Stimulated activated naive CD8-positive, alpha-beta T cell treated with anti-CD3 and anti-CD28 coated beads, Interleukin-15, Interleukin-2, amounts not matched to agents 100 ng/mL and 50 ng/mL, for 24 hours (primary cell): Measurements from ENCODE around the gene RPRD1A.
"Not testable (repeated sequence)": the region's sequence is repeated elsewhere in the genome, so short reads cannot be mapped to it uniquely, and the experiment has no call there.

ENCODE experiments used
- H3K27ac Mint-ChIP-seq: one replicate; pipeline ENCODE4 v1.8.0; 2021; ENCODE audit warnings: mild to moderate bottlenecking, mixed read lengths
- H3K27me3 Mint-ChIP-seq: one replicate; pipeline ENCODE4 v1.8.0; 2021; ENCODE audit warnings: mixed read lengths
- H3K36me3 Mint-ChIP-seq: one replicate; pipeline ENCODE4 v1.8.0; 2021; ENCODE audit warnings: low read depth, mixed read lengths
- H3K4me1 Mint-ChIP-seq: one replicate; pipeline ENCODE4 v1.8.0; 2021; ENCODE audit warnings: low read depth, mixed read lengths
- H3K4me3 Mint-ChIP-seq: one replicate; pipeline ENCODE4 v1.8.0; 2021; ENCODE audit warnings: mild to moderate bottlenecking, mixed read lengths
- H3K9me3 Mint-ChIP-seq: one replicate; pipeline ENCODE4 v1.8.0; 2021; ENCODE audit warnings: mixed read lengths

The RPRD1A gene

GRCh38 chr18:36067055-36067957 is at the start of gene RPRD1A:
Gene RPRD1A (minus strand): TSS chr18:36067559. CDS start chr18:36067404, 155 bp downstream.
- peaks cover 4% of the 10 kb centered on the region for H3K27me3 Mint-ChIP-seq
- peak within 1 kb of the TSS; percentile 91 for H3K4me3 Mint-ChIP-seq
- peak within 1 kb of the TSS; percentile 86 for H3K27ac Mint-ChIP-seq
- H3K36me3 Mint-ChIP-seq: peaks cover 11% of the 10 kb centered on the region
- no peaks in the 10 kb centered on the region for H3K9me3 Mint-ChIP-seq
- peaks cover 36% of the 10 kb centered on the region for H3K4me1 Mint-ChIP-seq

- not testable (repeated sequence) for H3K27me3 Mint-ChIP-seq, H3K9me3 Mint-ChIP-seq, H3K27ac Mint-ChIP-seq, H3K4me3 Mint-ChIP-seq, H3K4me1 Mint-ChIP-seq
- peaks cover 62% of the 10 kb centered on the region for H3K36me3 Mint-ChIP-seq
These were observed 49.4 kb upstream of the RPRD1A start for GRCh38 chr18:36116771-36117170.

GRCh38 chr18:36114738-36115137 is 47.4 kb upstream of the RPRD1A start:
- no peaks in the 10 kb centered on the region for H3K4me1 Mint-ChIP-seq
- H3K27me3 Mint-ChIP-seq: no peaks in the 10 kb centered on the region
- H3K36me3 Mint-ChIP-seq: peaks cover 59% of the 10 kb centered on the region
- H3K27ac Mint-ChIP-seq: no peak overlapping the region
- H3K4me3 Mint-ChIP-seq: no peak overlapping the region
- no peaks in the 10 kb centered on the region for H3K9me3 Mint-ChIP-seq

GRCh38 chr18:36114251-36114650 is 46.9 kb upstream of the RPRD1A start:
- H3K36me3 Mint-ChIP-seq: peaks cover 63% of the 10 kb centered on the region
- no peak overlapping the region for H3K27ac Mint-ChIP-seq

GRCh38 chr18:36112302-36112701 is 44.9 kb upstream of the RPRD1A start:
- Mint-ChIP-seq H3K4me3 (no peak overlapping the region), H3K27ac (no peak overlapping the region)

More at GRCh38 chr18:36114251-36114650, 46.9 kb upstream of the RPRD1A start:
- Mint-ChIP-seq H3K9me3 (no peaks in the 10 kb centered on the region), H3K27me3 (no peaks in the 10 kb centered on the region), H3K4me3 (no peak overlapping the region), H3K4me1 (no peaks in the 10 kb centered on the region)

GRCh38 chr18:36109737-36110136 is 42.4 kb upstream of the RPRD1A start:
- Mint-ChIP-seq H3K4me3 (no peak overlapping the region), H3K27me3 (no peaks in the 10 kb centered on the region), H3K36me3 (peaks cover 46% of the 10 kb centered on the region), H3K27ac (no peak overlapping the region), H3K4me1 (no peaks in the 10 kb centered on the region), H3K9me3 (no peaks in the 10 kb centered on the region)

More at GRCh38 chr18:36112302-36112701, 44.9 kb upstream of the RPRD1A start:
- no peaks in the 10 kb centered on the region for H3K9me3 Mint-ChIP-seq
- peaks cover 59% of the 10 kb centered on the region for H3K36me3 Mint-ChIP-seq
- no peaks in the 10 kb centered on the region for H3K27me3 Mint-ChIP-seq
- no peaks in the 10 kb centered on the region for H3K4me1 Mint-ChIP-seq

- no peak overlapping the region for H3K27ac Mint-ChIP-seq
- H3K36me3 Mint-ChIP-seq: peaks cover 37% of the 10 kb centered on the region
- no peaks in the 10 kb centered on the region for H3K27me3 Mint-ChIP-seq
- no peaks in the 10 kb centered on the region for H3K4me1 Mint-ChIP-seq
- no peak overlapping the region for H3K4me3 Mint-ChIP-seq
- no peaks in the 10 kb centered on the region for H3K9me3 Mint-ChIP-seq
These were observed 41.2 kb upstream of the RPRD1A start for GRCh38 chr18:36108601-36109000.

- Mint-ChIP-seq H3K9me3 (no peaks in the 10 kb centered on the region), H3K4me3 (no peak overlapping the region), H3K27me3 (no peaks in the 10 kb centered on the region), H3K4me1 (no peaks in the 10 kb centered on the region), H3K27ac (no peak overlapping the region), H3K36me3 (peaks cover 34% of the 10 kb centered on the region)
These were observed 40.8 kb upstream of the RPRD1A start for GRCh38 chr18:36108196-36108595.

GRCh38 chr18:36107477-36107876 is 40.1 kb upstream of the RPRD1A start:
- Mint-ChIP-seq H3K4me3 (no peak overlapping the region), H3K27me3 (no peaks in the 10 kb centered on the region), H3K9me3 (no peaks in the 10 kb centered on the region), H3K4me1 (no peaks in the 10 kb centered on the region), H3K36me3 (peaks cover 29% of the 10 kb centered on the region), H3K27ac (no peak overlapping the region)

- no peak overlapping the region for H3K27ac Mint-ChIP-seq
- no peaks in the 10 kb centered on the region for H3K9me3 Mint-ChIP-seq
- peaks cover 11% of the 10 kb centered on the region for H3K36me3 Mint-ChIP-seq
- H3K27me3 Mint-ChIP-seq: no peaks in the 10 kb centered on the region
- no peaks in the 10 kb centered on the region for H3K4me1 Mint-ChIP-seq
- no peak overlapping the region for H3K4me3 Mint-ChIP-seq
These were observed 37.4 kb upstream of the RPRD1A start for GRCh38 chr18:36104749-36105148.

GRCh38 chr18:36101943-36102342 is 34.6 kb upstream of the RPRD1A start:
- H3K27me3 Mint-ChIP-seq: no peaks in the 10 kb centered on the region
- H3K27ac Mint-ChIP-seq: no peak overlapping the region
- no peaks in the 10 kb centered on the region for H3K4me1 Mint-ChIP-seq
- H3K9me3 Mint-ChIP-seq: no peaks in the 10 kb centered on the region
- peaks cover 3% of the 10 kb centered on the region for H3K36me3 Mint-ChIP-seq
- H3K4me3 Mint-ChIP-seq: no peak overlapping the region

- Mint-ChIP-seq H3K27me3 (peaks cover 8% of the 10 kb centered on the region), H3K4me1 (no peaks in the 10 kb centered on the region), H3K9me3 (no peaks in the 10 kb centered on the region), H3K4me3 (no peak overlapping the region), H3K27ac (no peak overlapping the region), H3K36me3 (no peaks in the 10 kb centered on the region)
These were observed 32.0 kb upstream of the RPRD1A start for GRCh38 chr18:36099311-36099710.

- Mint-ChIP-seq H3K36me3 (no peaks in the 10 kb centered on the region), H3K9me3 (no peaks in the 10 kb centered on the region), H3K4me3 (no peak overlapping the region), H3K27ac (no peak overlapping the region), H3K4me1 (no peaks in the 10 kb centered on the region), H3K27me3 (peaks cover 8% of the 10 kb centered on the region)
These were observed 29.6 kb upstream of the RPRD1A start for GRCh38 chr18:36096955-36097354.

GRCh38 chr18:36095936-36096519 is 28.7 kb upstream of the RPRD1A start:
- no peaks in the 10 kb centered on the region for H3K9me3 Mint-ChIP-seq
- H3K4me1 Mint-ChIP-seq: no peaks in the 10 kb centered on the region
- H3K4me3 Mint-ChIP-seq: no peak overlapping the region
- no peak overlapping the region for H3K27ac Mint-ChIP-seq
- H3K27me3 Mint-ChIP-seq: peaks cover 8% of the 10 kb centered on the region
- H3K36me3 Mint-ChIP-seq: no peaks in the 10 kb centered on the region

GRCh38 chr18:36094431-36094830 is 27.1 kb upstream of the RPRD1A start:
- Mint-ChIP-seq H3K4me1 (no peaks in the 10 kb centered on the region), H3K27ac (no peak overlapping the region), H3K9me3 (no peaks in the 10 kb centered on the region), H3K36me3 (no peaks in the 10 kb centered on the region), H3K4me3 (no peak overlapping the region), H3K27me3 (peaks cover 8% of the 10 kb centered on the region)
